GM21526 (cell line): ENCODE data around the gene S100A5.
"Not testable (repeated sequence)": the region's sequence is repeated elsewhere in the genome, so short reads cannot be mapped to it uniquely, and the experiment has no call there.

ENCODE experiments used
- ATAC-seq: cut with Tn5 transposase; IDR thresholded peaks from one replicate; pipeline ENCODE4 v1.9.1; 2021; ENCODE audit warnings: moderate library complexity; ENCODE audit not compliant: unreplicated experiment, low FRiP score

S100A5 gene

DNA sequence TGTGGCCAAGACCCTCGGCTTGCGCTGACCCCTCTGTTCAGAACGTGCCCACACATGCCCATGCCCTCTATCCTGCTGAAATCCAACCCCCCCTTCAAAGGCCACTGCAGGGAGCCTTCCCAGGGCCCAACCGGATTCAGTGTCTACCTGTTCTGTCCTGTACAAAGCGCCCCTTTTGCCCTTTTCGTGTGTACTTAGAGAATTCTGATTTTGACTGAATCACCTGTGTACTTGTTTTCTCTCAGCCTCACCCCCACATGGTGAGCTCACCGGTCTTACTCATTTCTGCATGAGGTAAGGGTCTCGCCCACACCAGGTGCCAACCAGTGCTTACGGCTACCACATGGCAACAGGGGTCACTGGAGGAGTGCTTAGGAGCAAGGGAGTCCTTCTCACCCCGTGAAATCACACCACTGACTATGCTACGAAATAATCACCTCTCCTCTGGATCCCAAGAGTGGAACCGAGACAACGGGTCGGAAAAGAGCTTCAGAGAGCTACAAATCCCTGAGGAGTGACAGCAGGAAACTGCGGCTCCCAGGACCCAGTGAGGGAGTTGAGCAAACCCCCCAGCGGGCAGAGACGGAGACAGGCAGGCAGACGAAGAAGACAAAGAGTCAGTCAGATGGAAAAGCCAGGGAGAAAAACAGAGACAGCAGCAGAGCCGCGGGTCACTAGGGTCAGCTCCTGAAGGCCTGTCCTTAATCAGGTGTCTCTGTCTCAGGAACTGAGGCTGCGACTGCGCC lies 27.1 kb upstream of the S100A5 start:
- no peak for ATAC-seq

DNA sequence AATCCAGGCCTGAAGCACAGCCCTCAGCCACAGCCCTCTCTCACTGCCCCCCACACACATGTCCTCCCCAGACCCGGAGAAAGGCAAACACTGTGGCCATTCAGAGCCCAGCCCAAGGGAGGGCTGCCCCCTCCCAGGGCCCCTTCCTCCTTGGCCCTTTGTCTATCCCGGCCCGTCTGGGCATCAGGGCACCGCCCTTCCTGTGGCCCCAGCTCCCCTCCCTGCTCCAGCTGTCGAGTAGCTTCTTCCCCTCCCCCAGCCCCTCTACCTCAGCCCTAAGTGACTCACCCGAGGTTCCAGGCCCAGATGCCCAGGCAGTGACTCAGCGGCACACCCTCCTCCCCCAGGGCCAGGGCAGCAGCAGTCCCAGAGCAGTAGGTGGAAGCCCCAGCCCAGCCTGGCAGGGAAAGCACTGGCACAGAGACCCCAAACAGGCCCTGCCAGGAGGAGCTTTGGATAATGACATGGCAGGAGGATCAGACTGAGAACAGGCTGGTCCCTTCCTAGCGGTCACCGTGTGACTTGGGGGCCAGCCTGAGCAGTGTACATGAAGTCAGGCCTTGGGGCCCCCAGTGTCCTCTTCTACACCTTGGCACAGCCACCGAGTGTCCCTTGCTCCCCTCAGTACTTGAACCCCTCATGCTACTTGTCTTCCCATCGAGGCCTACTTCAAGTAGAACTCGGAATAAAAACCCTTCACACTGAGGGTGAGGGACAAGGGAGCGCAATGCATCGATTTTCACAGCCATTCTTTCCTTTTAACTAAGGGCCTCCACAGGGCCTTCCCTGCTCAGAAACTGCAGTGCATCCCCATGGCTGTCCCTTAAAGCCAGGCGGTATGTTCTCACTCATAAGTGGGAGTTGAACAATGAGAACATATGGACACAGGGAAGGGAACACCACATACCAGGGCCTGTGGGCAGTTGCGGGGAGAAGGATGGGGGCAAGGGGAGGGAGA lies 26.0 kb upstream of the S100A5 start:
- no peak for ATAC-seq

DNA sequence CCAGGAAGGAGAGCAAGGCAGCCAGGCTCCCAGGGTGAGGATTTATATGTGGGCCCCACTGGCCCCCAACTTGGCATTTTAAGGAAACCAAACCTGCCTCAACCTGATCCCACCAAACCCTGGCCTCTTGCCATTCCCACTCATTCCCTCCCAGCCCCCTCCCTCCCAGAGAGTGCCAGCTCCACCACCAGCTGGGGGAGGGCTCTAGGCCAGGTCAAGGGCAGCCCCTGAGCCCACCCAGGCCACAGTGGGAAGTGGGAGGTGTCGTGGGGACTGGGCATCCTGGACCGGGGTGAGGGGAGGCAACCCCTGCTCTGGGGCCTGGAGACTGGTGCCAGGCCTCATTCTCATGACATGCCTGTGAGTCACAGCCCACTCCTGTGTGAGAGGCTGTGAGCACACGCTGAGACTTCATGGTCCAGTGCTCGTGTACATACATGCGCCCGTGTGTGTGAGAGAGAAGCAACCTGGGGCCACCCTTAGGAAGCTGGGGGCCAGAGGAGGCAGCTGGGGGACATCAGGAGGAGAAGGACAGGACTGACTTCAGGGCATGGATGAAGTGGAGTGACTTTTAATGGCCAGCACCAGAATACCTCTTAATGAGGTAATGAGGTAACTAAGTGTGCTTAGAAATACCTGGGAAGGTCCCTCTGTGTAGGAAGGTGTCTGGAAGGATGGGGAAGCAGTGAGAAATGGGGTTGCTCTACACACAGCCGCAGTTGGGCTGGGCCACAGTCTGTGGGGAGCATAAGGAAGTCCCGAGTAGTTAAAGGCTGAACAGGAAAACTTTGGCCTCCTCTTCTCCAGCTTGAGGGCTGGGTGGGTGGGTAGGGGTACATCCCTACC lies 25.0 kb upstream of the S100A5 start, which contains the start of gene S100A2:
TSS of gene S100A2 (minus strand) at position 316 of the 846 bp plus-strand sequence. CDS start 1,967 bp downstream, outside the sequence.
- ATAC-seq: no peak

DNA sequence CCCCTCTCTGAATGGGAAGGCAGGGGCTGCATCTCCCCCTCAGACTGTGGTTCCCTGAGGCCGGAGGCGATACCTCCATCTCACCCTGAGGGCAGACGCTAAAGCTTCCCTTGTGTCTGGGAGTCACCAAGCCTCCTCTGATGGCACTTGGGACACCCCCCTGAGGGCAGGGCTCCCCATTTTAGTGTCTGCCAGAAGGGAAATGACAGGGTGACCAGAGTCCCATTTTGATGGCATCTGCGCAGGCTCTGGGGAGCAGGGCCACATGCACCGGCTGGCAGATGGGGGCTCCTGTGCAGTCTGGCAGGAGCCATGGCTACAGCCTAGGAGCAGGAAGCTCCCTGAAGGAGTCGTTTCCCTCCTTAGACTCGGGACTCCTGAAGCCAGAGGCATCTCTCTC lies 23.3 kb upstream of the S100A5 start:
- ATAC-seq: no peak

DNA sequence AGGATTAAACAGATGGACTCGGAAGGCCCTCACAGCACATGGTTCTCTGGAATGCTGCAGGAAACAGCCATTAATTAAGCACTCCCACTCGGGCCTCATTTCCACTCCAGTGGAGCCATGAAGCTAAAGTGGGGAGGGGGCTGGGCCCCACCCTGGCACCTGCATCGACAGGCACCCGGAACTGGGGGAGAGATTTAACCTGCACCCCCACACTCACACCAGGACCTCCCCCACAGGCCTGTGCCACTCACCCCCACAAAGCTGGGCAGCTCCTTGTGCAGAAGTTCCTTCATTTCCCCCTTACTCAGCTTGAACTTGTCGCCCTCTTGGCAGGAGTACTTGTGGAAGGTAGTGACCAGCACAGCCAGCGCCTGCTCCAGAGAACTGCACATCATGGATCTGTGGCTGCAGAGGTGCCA lies 22.8 kb upstream of the S100A5 start:
- ATAC-seq: no peak

DNA sequence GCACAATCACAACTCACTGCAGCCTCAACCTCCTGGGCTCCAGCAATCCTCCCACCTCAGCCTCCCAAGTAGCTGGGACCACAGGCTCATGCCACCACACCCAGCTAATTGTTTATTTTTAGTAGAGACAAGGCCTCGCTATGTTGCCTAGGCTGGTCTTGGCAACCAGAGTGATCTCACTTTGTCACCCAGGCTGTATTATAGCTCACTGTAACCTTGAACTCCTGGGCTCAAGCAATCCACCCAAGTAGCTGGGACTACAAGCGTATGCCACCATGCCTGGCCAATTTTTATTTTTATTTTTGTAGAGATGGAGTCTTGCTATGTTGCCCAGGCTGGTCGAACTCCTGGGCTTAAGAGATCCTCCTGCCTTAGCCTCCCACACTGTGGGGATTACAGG lies 21.3 kb upstream of the S100A5 start:
- not testable (repeated sequence) for ATAC-seq

DNA sequence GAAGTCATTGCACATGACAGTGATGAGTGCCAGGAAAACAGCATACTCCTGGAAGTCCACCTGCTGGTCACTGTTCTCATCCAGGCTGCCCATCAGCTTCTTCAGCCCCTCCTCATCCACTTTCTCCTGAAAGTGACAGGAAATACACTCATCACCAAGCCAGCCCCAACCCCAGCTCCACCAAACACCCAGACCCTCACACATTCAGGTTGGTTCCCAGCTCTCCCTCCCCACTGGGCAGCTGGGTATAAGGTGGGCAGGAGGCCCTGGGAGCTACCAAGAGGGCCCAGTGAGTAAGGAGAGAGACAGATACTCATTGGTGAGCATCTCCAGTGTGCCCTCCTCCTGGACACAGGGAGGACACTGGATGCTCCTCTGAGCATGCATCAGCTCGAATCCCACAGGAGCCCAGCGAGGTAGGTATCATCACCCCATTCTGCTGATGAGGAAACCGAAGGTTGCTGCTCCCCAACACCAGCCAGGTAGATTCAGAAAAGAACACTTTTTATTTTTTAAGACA lies 20.8 kb upstream of the S100A5 start:
- no peak for ATAC-seq

DNA sequence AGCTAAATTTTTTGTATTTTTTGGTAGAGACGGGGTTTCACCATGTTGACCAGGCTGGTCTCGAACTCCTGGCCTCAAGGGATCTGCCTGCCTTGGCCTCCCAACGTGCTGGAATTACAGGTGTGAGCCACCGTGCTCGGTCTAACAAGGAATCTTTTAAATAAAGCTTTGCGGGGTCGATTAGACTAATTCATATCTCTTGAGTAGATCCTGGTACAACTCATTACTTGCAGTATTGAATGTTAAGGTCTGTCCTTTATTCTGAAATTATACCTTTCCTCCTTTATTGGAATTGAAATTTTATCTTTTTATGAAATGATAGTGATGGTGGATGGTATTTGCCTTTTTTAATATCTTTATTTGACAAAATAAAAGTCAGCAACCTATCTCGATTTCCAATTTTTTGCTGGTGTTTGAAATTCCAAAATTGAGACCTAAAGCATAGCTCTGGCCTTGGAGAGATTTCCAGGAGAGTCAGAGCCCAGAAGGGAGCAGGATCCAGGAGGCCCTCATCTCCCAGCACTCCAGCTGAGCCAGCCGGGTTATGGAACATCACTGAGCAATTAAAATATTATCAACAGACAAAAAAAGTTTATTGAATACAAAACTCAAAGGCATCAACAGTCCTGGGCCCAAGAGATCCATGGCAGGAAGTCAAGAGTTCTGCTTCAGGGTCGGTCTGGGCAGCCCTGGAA lies 20.2 kb upstream of the S100A5 start:
- ATAC-seq: no peak

DNA sequence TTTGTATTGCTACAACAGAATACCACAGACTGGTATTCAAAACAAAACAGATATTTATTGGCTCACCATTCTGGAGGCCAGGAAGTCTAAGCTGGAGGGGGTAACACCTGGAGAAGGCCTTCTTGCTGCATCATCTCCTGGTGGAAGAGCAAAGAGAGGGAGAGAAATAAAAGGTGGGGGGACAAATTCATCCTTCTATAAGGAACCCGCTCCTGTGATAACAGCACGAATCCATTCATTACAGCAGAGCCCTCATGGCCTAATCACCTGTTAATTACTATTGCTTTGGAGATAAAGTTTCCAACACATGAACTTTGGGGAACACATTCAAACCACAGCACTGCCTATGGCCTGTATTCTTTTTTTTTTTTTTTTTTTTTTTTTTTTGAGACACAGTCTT lies 19.5 kb upstream of the S100A5 start:
- ATAC-seq: no peak

DNA sequence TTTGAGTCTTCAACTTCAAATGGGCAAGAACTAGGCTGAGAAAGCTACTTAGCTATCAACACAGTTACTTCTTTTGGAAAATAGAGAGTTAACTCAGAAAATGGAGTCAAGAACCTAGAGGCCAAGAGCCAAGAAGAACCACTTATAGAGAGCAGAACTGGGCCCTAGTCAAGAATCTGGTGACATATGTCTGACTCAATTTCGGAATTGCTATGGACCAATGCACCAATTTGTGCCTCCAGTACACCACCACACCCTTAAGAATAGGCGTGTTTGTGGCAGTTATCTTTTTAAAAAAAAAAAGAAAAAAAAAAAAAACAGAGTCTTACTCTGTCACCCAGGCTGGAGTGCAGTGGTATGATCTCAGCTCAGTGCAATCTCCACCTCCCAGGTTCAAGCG lies 17.1 kb upstream of the S100A5 start:
- no peak for ATAC-seq

DNA sequence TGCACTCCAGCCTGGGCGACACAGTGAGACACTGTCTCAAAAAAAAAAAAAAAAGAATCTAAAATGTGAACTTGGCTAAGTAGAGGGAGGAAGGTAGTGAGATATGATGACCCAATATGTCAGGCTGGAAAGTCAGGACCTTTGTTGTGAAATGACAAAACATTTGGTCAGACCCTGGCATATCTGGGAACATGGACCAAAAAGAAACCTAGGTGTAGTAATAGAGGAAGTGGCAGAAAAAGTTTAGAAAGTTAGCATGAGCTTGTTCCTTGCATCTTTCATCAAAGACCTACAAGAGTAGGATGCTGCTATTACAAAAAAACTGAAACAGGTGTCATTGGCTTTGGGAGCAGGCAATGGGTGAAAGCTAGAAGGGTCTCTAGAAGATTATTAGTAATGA lies 15.6 kb upstream of the S100A5 start:
- ATAC-seq: no peak

DNA sequence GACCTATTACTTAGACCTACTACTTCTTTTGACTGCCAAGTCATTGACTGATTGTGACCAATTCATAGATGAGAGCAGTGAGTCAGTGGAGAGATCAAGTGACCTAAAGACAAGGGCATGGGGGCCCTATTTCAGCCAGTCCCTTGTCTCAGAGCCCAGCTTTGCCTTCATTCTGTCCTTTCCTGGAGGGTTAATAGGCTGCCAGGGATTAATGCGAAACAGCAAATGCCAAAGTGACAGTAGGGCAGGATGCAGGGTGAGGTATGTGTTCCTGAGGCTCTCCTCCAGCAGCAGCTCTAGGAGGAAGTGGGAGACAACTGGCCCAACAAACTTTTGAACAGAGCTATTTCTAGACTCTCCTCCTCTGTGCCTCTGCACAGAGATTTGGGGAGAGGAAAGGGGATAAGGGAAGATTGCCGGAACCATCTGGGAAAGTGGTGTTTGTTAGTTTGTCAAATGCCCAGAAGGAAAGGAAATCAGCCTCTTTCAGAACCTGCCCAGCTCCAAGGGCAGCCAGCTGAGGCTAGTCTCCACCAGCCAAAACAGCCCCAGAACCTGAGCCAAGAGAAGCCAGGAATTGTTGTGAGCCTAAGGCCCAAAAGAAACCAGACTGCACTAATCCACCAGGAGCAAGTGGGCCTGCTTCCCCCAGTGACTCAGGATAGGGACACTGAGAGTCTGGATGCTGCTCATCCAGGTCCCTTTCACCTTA lies 13.3 kb upstream of the S100A5 start:
- ATAC-seq: no peak

DNA sequence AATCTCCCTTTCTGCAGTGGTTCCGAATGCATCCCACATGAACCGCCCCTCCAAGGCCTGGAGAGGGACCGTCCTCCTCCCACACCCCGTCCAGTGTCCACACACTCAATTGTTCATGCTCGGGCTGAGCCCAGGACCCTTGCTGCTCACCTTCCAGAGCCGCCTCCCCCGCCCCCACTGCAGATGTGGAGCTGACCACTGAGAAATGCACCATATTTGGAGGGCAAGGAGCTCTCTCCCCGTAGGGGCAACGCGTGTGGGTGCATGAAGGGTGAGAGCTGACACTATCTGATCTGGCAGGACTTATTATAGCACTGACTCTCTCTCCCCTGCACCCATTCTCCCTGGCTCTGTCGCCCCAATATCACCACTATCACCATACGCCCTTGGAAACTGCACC lies 12.4 kb upstream of the S100A5 start:
- no peak for ATAC-seq

DNA sequence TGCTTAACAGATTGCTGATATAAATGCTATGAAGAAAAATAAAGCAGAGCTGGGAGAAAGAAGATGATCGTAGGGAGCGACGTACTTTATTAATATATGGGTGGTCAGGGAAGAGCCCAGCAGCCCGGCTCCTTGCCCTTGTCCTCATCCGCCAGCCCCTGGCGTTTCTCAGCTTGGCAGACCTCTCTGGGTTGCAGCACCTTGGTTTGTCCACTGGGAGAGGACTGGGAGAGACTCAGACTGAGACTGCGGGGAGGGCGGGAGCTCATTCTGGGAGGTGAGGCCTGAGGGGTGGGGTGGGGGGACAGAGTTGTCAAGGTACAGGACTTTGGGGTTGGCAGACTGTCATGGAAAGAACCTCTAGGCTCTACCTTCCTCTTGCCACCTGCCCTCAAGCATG lies 11.6 kb upstream of the S100A5 start:
- ATAC-seq: no peak

DNA sequence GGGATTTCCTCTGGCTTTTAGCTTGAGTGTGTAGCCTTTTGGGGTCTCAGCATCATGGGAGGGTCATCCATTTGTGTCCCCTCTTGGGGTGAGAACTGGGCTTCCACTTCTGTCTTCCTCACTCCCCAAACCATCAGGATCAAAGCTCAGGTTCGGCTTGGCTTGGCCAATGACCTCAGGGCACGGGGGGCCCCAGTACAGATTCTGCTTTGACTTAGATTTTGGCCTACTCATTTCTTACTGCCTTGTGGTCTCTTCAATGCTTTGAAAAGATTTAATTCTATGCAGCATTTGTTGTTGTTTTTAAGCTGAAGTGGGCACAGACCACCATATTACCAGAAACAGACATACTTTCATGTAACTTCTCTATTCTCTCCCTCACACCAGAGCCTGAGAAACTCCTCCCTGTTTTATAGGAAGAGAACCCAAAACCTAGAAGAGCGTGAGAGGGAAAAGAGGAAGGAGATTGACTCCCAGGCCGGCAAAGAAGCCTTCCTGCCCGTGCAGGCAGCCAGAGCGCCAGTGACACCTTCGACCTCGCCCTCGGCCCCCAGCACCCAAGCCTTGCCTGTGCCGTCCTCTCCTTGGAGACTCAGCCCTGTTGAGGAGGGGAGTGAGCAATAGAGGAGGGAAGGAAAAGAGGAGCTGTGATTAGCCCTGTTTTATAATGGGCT lies 10.2 kb upstream of the S100A5 start:
- ATAC-seq: no peak

DNA sequence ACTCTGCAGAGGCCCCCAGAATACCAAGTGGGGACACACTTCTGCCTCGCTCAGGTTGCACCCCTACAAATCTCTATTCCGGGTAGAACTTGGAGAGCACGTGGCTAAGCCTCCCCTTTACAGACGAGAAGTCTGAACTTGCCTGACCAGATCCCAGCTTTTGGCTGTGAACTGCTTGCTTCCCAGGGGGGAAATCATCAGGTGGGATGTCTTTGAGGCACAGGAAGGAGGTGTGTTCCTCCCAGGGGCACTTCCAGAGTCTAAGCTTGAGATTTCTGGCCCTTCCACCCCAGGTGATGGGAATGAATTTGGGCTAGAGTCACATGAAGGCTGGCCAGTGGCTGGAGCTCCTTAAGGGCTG lies 9.6 kb upstream of the S100A5 start:
- ATAC-seq: no peak

DNA sequence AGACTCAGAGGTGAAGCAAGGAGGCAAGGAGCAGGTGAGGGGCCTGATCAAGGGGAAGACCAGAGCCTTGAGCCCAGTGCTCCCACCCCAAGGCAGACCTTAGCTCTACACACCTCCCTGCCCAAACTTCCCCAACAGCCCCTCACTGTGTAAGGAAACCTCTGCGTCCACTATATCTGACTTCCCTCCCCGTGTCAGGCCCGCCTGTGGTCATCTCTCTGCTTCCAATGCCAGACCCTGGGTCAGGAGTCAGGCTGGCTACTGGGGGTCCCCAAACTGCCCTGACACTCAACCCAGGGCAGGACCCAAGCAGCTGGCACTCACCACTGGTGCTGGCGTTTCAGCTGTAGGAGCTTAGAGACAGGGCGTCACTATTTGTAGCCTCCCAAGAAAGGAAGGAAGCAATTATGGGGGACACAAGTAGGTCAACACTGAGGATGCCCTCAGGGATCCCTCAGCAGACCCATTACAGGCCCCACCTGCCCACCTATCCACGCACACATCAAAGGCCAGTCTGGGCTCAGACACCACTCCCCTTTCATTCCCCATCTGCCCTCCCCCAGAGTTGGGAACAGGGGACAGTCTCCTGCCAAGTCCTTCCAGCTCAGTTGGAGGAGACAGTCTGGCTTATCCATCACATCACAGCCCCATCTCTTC lies 9.1 kb upstream of the S100A5 start:
- ATAC-seq: no peak
